GM19463 (cell line): ENCODE results near the gene ELOB.
A peak's percentile ranks its signal among the peaks of the same experiment; 100 is the strongest.

ENCODE experiments used
- ATAC-seq: cut with Tn5 transposase; IDR thresholded peaks from one replicate; pipeline ENCODE4 v1.9.1; 2021; ENCODE audit warnings: mild to moderate bottlenecking, moderate library complexity; ENCODE audit not compliant: unreplicated experiment

ELOB gene

GRCh38 chr16:2777231-2777902 is at the start of gene ELOB:
Gene ELOB (minus strand): TSS chr16:2777280. CDS start chr16:2777239, 41 bp downstream.
- peak; percentile 87 for ATAC-seq

GRCh38 chr16:2825906-2826305 is 48.8 kb upstream of the ELOB start:
- ATAC-seq: no peak

GRCh38 chr16:2825049-2825742 is 48.1 kb upstream of the ELOB start:
- no peak for ATAC-seq

GRCh38 chr16:2824626-2825025 is 47.5 kb upstream of the ELOB start:
- no peak for ATAC-seq

- no peak for ATAC-seq
Measured at GRCh38 chr16:2822496-2822895, 45.4 kb upstream of the ELOB start.

GRCh38 chr16:2822158-2822495 is 45.0 kb upstream of the ELOB start:
- ATAC-seq: no peak

- no peak for ATAC-seq
Measured at GRCh38 chr16:2821487-2822157, 44.5 kb upstream of the ELOB start.

GRCh38 chr16:2820836-2821486 is 43.9 kb upstream of the ELOB start:
- ATAC-seq: no peak

- ATAC-seq: no peak
Measured at GRCh38 chr16:2819939-2820835, 43.1 kb upstream of the ELOB start.

GRCh38 chr16:2819179-2819938 is 42.3 kb upstream of the ELOB start:
- ATAC-seq: no peak

- ATAC-seq: no peak
Measured at GRCh38 chr16:2818272-2818876, 41.3 kb upstream of the ELOB start.

GRCh38 chr16:2817340-2818271 is 40.5 kb upstream of the ELOB start:
- ATAC-seq: no peak

GRCh38 chr16:2816751-2817339 is 39.8 kb upstream of the ELOB start, which contains the start of gene PRSS21:
Gene PRSS21 (plus strand): TSS chr16:2817237. CDS start chr16:2817269, 32 bp downstream.
- no peak for ATAC-seq

- ATAC-seq: no peak
Measured at GRCh38 chr16:2815299-2815771, 38.3 kb upstream of the ELOB start.

- no peak for ATAC-seq
Measured at GRCh38 chr16:2814551-2815298, 37.6 kb upstream of the ELOB start.

GRCh38 chr16:2813771-2814221 is 36.7 kb upstream of the ELOB start:
- ATAC-seq: no peak
